Measurements from ENCODE around the gene CYB5D1.

CYB5D1 gene

DNA sequence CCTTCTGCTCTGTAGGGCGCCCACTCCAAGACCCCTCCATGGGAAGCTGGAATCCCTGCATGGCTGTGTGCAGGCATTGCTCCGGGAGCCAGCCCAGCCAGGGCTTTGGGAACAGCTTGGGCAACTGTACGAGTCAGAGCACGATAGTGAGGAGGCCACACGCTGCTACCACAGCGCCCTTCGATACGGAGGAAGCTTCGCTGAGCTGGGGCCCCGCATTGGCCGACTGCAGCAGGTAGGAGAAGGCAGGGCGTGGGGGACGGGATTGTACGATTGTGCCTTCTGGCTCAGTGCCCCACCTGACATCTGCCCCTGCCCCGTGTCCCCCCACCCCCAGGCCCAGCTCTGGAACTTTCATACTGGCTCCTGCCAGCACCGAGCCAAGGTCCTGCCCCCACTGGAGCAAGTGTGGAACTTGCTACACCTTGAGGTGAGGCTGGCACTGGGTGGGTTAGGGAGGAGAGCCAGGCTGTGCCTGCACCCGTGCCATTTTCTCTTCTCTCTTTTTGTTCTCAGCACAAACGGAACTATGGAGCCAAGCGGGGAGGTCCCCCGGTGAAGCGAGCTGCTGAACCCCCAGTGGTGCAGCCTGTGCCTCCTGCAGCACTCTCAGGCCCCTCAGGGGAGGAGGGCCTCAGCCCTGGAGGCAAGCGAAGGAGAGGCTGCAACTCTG, 11.6 kb upstream of the CYB5D1 start:
- no peak for DNase-seq

DNA sequence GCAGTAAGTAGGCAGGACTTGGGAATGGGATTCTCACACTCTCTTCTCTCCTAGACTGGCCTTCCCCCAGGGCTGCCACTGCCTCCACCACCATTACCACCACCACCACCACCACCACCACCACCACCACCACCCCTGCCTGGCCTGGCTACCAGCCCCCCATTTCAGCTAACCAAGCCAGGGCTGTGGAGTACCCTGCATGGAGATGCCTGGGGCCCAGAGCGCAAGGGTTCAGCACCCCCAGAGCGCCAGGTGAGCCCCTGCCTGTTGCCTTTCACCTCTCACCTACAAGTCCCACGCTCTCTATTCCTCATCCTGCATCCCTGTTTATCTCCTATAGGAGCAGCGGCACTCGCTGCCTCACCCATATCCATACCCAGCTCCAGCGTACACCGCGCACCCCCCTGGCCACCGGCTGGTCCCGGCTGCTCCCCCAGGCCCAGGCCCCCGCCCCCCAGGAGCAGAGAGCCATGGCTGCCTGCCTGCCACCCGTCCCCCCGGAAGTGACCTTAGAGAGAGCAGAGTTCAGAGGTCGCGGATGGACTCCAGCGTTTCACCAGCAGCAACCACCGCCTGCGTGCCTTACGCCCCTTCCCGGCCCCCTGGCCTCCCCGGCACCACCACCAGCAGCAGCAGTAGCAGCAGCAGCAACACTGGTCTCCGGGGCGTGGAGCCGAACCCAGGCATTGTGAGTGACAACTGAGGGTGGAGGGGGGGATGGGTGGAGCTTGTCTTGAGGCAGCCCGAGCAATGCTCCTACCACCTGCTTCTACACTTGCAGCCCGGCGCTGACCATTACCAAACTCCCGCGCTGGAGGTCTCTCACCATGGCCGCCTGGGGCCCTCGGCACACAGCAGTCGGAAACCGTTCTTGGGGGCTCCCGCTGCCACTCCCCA, 10.8 kb upstream of the CYB5D1 start:
- no peak for DNase-seq

DNA sequence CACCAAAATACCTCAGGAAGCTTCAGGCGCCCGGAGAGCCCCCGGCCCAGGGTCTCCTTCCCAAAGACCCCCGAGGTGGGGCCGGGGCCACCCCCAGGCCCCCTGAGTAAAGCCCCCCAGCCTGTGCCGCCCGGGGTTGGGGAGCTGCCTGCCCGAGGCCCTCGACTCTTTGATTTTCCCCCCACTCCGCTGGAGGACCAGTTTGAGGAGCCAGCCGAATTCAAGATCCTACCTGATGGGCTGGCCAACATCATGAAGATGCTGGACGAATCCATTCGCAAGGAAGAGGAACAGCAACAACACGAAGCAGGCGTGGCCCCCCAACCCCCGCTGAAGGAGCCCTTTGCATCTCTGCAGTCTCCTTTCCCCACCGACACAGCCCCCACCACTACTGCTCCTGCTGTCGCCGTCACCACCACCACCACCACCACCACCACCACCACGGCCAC, 9.6 kb upstream of the CYB5D1 start:
- no peak for DNase-seq

DNA sequence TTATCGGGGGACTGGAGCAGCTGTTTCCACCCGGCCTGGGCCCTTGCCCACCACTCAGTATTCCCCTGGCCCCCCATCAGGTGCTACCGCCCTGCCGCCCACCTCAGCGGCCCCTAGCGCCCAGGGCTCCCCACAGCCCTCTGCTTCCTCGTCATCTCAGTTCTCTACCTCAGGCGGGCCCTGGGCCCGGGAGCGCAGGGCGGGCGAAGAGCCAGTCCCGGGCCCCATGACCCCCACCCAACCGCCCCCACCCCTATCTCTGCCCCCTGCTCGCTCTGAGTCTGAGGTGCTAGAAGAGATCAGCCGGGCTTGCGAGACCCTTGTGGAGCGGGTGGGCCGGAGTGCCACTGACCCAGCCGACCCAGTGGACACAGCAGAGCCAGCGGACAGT, 9.1 kb upstream of the CYB5D1 start:
- DNase-seq: no peak

DNA sequence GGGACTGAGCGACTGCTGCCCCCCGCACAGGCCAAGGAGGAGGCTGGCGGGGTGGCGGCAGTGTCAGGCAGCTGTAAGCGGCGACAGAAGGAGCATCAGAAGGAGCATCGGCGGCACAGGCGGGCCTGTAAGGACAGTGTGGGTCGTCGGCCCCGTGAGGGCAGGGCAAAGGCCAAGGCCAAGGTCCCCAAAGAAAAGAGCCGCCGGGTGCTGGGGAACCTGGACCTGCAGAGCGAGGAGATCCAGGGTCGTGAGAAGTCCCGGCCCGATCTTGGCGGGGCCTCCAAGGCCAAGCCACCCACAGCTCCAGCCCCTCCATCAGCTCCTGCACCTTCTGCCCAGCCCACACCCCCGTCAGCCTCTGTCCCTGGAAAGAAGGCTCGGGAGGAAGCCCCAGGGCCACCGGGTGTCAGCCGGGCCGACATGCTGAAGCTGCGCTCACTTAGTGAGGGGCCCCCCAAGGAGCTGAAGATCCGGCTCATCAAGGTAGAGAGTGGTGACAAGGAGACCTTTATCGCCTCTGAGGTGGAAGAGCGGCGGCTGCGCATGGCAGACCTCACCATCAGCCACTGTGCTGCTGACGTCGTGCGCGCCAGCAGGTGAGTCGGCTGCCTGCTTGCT, 8.6 kb upstream of the CYB5D1 start:
- DNase-seq: no peak

DNA sequence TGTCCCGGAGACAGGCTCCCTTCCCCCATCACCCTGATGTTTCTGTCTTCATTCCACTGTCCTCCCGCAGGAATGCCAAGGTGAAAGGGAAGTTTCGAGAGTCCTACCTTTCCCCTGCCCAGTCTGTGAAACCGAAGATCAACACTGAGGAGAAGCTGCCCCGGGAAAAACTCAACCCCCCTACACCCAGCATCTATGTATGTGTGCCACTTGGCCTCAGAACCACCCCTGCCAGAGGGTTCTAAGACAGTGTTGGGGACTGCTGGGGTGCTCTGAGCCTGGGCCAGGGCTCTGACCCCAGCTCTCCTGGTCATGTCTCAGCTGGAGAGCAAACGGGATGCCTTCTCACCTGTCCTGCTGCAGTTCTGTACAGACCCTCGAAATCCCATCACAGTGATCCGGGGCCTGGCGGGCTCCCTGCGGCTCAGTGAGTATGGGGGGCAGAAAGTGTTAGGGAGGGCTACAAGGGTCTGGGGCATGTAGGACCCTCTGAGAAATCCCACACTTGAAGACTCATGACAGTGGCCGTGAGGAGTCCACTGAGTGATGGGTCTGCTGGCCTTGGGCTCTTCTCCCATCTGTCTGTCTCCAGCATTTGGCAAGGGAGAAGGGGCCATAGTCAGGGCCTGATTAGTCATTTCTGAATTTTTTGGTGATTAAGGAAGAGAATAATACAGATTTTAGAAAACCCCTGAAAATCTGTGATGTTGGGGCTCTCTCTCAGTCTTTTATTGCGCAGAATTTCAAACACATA, 7.9 kb upstream of the CYB5D1 start:
- DNase-seq: no peak

DNA sequence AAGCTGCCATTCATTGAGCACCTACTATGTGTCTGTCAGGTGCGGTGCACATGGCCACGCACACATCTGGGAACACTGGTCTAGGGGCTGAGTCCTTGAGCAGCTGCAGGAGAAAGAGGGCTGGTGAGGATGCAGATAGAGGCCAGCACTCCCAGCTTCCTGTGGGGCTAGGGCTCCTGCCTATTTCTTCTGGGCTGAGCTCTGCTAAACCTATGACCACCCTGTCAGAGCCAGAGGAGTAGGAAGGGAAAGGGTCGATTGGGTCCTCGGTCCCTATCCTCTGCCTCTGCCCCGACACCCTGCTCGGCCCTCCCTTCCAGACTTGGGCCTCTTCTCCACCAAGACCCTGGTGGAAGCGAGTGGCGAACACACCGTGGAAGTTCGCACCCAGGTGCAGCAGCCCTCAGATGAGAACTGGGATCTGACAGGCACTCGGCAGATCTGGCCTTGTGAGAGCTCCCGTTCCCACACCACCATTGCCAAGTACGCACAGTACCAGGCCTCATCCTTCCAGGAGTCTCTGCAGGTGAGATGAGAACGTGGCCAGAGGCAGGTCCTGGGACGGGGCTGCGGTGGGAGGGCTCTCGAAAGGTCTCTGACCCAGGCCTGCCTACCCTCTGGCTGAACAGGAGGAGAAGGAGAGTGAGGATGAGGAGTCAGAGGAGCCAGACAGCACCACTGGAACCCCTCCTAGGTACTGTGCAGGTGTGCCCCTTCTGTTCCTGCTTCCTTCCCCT, 6.9 kb upstream of the CYB5D1 start:
- DNase-seq: no peak

DNA sequence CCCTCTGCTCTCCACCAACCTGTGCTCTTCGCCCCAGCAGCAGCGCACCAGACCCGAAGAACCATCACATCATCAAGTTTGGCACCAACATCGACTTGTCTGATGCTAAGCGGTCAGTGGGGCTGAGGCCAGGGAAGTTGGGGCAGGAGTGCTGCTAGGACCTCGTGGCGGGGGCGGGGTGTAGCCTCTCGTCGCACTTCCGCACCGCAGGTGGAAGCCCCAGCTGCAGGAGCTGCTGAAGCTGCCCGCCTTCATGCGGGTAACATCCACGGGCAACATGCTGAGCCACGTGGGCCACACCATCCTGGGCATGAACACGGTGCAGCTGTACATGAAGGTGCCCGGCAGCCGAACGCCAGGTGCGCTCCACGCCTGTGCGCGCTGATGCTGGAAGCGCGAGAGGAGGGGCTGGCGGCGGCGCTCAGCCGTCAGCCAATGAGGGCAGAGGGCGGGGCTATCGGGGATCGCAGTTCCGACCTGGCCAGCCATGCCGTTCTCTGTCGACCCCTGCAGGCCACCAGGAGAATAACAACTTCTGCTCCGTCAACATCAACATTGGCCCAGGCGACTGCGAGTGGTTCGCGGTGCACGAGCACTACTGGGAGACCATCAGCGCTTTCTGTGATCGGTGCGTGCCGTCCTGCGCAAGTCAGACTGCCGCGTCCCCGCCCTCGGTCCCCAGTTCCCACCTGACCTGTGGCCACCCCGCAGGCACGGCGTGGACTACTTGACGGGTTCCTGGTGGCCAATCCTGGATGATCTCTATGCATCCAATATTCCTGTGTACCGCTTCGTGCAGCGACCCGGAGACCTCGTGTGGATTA, 6.2 kb upstream of the CYB5D1 start:
- DNase-seq: no peak

DNA sequence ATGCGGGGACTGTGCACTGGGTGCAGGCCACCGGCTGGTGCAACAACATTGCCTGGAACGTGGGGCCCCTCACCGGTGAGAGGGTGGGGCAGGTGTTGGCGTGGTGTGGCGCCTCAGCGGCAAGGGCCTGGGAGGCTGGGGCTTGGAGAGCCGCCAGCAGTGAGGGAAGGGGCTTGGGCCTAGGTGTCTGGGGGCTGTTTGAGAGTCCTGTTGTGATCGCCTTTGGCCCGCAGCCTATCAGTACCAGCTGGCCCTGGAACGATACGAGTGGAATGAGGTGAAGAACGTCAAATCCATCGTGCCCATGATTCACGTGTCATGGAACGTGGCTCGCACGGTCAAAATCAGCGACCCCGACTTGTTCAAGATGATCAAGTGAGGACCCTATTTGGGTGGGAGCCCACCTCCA, 5.5 kb upstream of the CYB5D1 start:
- DNase-seq: no peak

DNA sequence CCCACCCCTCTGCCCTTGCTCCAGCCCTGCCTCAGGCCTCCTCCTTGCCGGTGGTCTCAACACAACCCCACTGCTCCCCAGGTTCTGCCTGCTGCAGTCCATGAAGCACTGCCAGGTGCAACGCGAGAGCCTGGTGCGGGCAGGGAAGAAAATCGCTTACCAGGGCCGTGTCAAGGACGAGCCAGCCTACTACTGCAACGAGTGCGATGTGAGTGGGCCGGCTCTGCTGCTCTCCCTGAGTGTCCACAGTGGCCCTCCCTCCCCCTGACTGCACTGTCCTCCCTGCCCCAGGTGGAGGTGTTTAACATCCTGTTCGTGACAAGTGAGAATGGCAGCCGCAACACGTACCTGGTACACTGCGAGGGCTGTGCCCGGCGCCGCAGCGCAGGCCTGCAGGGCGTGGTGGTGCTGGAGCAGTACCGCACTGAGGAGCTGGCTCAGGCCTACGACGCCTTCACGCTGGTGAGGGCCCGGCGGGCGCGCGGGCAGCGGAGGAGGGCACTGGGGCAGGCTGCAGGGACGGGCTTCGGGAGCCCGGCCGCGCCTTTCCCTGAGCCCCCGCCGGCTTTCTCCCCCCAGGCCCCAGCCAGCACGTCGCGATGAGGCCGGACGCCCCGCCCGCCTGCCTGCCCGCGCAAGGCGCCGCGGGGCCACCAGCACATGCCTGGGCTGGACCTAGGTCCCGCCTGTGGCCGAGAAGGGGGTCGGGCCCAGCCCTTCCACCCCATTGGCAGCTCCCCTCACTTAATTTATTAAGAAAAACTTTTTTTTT, 4.7 kb upstream of the CYB5D1 start:
- DNase-seq: no peak

DNA sequence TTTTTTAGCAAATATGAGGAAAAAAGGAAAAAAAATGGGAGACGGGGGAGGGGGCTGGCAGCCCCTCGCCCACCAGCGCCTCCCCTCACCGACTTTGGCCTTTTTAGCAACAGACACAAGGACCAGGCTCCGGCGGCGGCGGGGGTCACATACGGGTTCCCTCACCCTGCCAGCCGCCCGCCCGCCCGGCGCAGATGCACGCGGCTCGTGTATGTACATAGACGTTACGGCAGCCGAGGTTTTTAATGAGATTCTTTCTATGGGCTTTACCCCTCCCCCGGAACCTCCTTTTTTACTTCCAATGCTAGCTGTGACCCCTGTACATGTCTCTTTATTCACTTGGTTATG, 4.1 kb upstream of the CYB5D1 start:
- no peak for DNase-seq

DNA sequence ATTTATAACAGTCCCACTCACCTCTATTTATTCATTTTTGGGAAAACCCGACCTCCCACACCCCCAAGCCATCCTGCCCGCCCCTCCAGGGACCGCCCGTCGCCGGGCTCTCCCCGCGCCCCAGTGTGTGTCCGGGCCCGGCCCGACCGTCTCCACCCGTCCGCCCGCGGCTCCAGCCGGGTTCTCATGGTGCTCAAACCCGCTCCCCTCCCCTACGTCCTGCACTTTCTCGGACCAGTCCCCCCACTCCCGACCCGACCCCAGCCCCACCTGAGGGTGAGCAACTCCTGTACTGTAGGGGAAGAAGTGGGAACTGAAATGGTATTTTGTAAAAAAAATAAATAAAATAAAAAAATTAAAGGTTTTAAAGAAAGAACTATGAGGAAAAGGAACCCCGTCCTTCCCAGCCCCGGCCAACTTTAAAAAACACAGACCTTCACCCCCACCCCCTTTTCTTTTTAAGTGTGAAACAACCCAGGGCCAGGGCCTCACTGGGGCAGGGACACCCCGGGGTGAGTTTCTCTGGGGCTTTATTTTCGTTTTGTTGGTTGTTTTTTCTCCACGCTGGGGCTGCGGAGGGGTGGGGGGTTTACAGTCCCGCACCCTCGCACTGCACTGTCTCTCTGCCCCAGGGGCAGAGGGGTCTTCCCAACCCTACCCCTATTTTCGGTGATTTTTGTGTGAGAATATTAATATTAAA, 3.6 kb upstream of the CYB5D1 start:
- no peak for DNase-seq

DNA sequence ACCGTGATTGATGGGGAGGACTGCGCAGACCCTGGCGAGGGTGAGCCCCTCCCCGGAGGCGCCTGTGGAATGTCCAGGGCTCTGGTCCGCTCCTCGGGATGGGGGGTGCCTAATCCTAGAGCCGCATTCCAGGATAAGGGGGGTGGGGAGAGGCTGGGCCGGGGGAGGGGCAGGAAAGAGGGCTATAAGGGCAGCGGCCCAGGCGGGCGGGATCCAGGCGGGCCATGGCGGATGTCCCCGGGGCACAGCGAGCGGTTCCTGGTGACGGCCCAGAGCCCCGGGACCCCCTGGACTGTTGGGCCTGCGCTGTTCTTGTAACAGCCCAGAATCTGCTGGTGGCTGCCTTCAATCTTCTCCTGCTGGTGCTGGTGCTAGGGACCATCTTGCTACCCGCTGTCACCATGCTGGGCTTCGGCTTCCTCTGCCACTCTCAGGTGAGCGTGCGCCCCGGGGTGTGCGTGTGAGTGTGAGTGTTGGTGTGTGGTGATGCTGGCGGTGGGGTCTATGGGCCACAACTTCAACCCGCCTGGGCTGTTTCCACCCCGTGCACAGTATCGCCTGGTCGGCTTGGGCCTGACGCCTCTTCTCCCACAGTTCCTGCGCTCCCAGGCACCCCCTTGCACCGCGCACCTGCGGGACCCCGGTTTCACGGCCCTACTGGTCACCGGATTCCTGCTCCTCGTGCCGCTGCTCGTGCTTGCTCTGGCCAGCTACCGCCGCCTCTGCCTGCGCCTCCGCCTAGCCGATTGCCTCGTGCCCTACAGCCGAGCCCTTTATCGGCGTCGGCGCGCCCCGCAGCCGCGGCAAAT, 2.7 kb upstream of the CYB5D1 start, which contains the start of gene TMEM88:
TMEM88 (plus strand) TSS at position 216 of the 809 bp plus-strand sequence; CDS start at position 225, 9 bp downstream.
- DNase-seq: no peak

DNA sequence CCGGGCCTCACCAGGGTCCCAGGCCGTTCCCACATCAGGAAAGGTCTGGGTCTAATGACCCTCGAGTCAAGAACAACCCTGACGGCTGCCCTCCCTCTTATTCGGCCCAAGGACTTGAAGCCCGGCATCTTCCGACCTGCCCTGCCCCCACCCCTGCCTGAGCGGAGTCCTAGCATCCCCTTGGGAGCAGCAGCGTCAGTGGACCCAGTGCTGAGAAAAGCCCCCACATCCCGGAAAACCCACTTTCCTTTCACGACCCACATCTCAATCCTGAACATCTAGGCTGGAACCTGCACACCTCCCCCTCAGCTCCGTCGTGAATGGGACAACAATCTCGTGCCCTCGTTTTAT, 2.2 kb upstream of the CYB5D1 start:
- DNase-seq: no peak

DNA sequence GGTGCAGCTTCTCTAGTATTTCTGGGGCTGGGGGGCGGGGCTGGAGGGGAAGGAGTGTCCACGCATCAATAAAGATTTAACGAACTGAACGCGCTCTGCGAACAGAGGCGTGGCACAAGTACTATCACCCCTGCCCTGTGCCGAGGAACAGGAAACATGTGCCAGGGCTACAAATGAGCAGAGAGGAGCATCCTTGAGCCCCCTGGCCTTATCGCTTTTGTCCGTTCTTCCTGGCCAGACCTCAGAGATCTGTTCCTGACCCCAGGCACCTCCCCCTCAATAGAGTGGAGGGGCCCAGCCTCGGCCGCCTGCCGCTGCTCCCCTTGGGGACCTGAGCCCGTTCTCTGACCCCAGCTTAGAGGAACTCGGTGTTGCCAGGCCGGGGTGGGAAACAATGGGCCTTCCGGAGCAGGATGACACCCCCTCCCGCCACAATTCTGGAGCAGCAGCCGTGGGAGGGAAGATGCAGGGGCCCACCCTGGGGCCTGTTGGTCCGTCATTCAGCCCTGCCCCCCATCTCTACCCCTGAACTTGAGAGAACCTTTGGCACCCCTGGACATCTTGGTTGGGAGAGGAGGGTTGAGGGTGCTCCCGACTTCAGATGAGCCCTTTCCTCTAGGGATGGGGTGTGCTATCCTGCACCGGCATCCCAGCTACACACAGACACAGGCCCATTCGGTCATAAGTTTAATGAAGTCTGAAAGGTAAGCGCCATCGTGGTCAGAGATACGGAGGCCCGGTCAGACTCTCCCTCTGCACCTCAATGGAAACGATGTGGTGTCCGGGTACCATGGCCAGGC, 1.6 kb upstream of the CYB5D1 start:
- no peak for DNase-seq

DNA sequence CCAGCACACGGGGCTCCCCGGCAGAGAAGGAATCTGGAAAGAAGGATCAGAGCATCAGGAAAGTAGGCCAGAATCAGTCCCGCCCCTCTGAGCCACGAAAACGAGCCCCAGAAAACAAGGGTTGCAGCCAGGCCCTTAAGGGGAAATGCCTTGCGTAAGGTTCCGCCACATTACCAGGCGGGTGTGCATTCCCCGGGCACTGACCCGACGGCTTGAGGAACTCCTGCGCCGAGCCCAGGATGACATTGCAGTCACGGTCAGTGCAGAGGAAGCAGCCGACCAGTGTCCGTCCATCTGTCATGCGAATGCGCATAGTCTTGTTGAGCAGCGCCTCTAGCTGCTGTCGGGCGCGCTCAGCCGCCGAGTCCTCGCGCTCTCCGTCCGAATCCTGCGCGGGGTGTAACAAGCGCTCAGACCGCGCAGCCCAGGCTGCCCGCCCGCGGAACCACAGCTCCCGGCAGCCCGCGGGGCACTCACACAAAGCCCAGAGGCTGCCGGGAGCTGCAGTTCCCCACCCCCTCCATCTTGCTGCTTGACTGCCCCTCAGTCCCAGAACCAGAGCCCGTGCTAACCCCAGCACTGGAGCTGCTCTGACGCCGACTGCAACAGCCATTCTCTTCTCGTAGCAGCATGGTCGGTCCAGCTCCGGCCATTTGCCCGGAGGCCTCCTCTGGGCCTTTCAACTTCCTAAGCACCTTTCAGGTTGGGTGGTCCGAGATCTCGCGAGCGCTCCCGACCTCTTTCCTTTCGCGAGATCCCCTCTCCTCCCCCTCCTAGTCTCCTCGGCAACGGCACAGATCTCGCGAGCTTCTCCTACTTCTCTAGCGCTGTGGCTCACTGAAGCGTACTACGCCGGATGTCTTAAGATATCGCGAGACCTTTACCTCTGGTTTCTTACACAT, 741 bp upstream of the CYB5D1 start, which contains the start of gene NAA38:
NAA38 (minus strand) TSS at position 749 of the 902 bp plus-strand sequence; CDS start at position 653, 96 bp downstream.
- peak; percentile 82 for DNase-seq

DNA sequence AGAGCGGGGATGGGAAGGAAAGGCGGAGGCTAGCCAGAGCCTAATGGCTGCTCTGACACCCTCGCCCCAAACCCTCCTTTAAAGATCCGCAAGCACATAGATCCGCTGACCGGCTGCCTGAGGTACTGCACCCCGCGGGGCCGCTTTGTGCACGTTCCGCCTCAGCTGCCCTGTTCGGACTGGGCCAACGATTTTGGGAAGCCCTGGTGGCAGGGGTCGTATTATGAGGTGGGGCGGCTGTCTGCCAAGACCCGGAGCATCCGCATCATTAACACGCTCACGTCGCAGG, 663 bp downstream of the CYB5D1 start:
- no peak for DNase-seq

Data from NK-92 treated with Interleukin-12 subunit alpha and Interleukin-12 subunit beta, amount 100 ng/mL, for 24 hours (cell line).